NCI-H2227 treated with DMSO at 0.1 percent for 48 hours (cell line): ENCODE measurements around the gene PHACTR3.

Experiments
- DNase-seq: peaks from one replicate; lab custom pipeline; 2025; lab: John Stamatoyannopoulos, UW

The PHACTR3 gene

GRCh38 chr20:59698598-59698997 is 94.3 kb downstream of the PHACTR3 start:
- DNase-seq: no peak

DNA sequence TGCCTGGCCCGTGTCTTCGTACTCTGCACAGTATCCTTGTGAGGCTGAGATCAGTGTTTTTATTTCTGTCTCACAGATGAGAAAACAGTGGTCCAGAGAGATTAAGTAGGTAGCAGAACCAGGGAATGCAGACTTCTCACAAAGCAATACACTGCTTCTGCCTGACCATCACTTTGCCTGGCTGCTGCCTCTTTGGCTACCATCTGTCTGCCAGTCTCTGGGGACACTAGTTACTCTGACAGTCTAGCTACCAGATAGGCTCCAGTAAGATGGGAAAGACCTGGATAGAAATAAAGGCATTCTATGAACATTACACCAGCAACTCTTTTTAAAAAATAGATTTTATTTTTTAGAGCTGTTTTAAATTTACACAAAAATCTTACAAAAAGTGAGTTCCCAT is 96.9 kb downstream of the PHACTR3 start:
- DNase-seq: no peak

DNA sequence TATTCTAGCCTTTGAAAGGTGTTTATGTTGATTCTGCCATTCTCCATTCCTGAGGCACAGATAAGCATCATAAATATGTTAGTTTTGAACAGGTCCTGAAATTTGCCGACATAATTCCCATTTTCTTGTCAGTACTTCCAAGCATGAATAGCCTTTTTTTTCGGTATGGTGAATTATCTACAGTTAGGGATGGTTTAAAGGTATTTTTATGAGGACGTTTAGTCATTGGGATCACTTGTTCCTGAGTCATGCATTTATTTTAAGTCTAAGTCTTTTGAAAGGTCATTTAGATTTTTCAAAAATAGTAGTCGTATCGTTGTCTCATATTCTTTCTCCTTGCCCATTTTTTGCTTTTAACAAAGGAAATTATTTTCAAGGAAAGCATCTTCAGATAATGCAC is 98.7 kb downstream of the PHACTR3 start:
- no peak for DNase-seq

GRCh38 chr20:59705651-59706399 is 101.5 kb downstream of the PHACTR3 start:
- DNase-seq: no peak

DNA sequence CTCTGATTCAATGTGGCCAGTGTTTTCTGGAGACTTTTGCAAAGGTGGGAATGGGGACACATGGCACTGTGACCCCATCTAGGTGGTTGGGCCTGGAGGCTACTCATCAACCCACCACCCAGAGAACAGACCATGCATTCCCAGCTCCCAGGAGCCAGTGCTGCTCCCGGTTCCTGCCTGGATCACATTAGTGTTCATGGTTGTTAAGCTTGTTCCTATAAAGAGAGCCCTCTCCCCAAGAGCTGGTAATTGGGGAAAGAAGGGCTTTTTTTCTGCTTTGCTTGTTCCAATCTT is 102.0 kb downstream of the PHACTR3 start:
- no peak for DNase-seq

DNA sequence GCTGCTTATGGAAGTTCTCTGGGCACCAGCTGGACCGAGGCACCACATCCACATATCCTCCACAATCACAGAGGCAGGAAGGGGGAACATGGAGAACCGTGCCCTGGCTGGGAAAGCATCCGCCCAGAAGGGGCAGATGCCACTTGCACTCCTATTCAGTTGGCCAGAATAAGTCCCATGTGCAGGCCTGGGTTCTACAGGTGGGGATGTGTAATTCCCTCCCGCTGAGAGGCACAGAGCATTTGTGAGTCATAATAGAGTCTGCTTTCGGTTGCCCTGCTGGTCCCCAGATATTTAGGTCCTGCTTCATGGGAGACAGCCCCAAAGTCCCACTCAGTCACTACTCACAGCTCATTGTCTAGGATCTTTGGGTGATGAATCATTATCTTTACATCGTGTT is 104.0 kb downstream of the PHACTR3 start:
- no peak for DNase-seq

- DNase-seq: no peak
Observed at GRCh38 chr20:59709636-59710035, 105.3 kb downstream of the PHACTR3 start.

DNA sequence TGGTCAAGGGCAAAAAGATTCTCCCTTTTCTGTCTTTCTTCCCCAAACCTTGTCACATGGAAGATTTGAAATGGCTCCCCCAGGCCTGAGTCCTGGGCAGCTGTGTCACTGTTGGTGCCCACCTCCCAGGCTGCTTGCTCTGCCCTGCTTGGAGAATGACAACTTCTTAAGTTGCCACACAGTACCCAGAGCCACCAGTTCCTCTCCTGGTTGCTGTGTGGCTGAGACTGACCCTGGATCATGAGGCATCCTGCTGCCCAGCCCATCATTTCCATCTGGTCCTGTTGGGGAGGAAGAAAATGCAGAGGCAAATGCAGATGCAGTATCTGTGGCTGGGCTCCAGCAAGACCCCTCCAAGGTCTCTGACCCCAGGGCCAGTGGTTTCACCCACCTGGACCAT is 113.7 kb downstream of the PHACTR3 start:
- no peak for DNase-seq

DNA sequence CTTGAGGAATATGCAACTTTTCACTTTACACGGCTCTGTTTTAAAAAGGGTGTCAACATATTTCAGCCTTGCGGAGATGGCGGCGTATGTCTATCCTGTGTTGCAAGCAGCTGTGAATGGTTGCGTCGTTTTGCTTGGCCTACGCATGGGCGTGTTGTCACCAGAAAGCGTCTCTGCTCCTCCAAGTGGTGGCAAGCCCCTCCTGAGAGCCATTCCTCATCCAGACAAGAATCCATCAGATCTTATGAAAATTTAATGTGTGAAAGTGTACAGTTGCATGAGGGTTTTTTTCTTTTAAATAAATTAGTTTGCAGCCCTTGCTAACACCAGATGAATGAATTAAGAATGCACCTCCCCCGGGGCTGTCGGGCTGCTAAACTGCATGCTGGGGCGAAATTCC is 114.4 kb downstream of the PHACTR3 start:
- DNase-seq: no peak

DNA sequence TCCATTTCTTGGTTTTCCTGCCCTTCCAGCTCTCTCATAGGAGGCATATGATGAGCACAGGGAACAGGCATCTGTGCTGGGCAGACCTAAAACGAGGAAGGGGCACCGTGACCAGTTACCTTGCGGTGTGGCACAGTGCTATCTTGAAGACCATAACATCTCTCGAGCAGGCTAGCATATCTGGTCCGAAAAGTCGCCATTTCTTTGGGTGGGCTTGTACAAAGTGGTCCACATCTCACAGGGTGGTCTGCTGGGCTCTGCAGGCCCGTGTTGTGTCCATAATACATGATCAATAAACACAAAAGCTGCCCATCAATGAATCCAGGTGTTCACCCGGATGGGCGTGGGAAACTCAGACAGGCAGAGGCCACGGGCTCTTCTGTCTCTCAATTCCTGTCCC is 115.7 kb downstream of the PHACTR3 start:
- DNase-seq: no peak

DNA sequence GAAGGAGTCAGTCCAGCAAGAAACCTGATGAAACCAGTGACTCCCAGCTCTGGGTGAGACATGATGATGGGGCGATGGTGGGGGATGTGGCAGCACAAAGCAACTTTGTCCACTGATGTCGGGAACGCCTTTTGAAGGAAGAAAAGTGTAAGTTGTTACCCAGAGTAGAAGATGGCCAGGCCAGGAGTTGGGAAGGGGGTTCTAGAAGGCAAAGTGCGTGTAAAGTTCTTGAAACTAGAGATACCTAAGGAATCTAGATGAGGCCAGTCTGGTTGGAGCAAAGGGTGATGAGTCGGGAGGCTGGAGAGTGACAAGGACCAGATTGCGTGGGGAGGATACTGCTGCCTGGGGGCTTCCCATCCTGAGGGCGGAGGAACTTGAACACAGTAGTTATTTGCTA is 117.0 kb downstream of the PHACTR3 start:
- no peak for DNase-seq

GRCh38 chr20:59723108-59723500 is 118.8 kb downstream of the PHACTR3 start:
- DNase-seq: no peak

DNA sequence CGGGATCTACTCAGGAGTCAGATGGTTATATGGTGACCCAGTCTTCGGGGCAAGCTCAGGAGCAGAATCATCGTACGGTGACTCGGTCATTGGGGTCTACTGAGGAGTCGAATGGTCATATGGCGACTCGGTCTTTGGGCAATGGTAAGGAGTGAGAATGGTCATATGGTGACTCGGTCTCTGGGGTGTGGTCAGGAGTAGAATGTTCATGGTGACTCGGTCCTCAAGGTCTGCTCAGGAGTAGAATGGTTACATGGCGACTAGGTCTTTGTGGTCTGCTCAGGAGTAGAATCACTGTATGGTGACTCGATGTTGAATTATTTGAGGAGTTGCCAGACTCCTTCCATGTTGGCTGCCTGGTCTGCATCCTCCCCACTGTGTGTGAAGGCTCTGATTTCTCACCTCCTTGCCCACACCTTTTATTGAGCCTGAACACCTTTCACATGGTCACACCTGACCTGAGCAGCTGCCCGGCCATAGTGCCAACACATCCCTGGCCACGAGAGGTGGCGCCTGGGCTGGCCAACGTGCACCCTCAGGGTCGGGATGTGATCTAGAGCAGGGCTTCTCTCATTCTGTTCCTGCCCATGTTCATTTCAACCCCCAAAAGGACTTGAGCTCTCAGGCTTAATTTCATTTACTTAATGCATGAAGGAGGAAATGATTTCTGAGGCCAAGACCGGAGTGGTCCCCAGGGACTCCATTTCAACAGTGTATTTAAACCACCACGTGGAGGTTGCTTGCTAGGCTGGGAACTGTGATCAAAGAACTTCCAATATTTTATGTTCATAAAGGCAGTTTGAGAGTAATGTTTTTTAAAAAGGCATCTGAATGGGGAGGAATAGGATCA is 119.5 kb downstream of the PHACTR3 start:
- no peak for DNase-seq

DNA sequence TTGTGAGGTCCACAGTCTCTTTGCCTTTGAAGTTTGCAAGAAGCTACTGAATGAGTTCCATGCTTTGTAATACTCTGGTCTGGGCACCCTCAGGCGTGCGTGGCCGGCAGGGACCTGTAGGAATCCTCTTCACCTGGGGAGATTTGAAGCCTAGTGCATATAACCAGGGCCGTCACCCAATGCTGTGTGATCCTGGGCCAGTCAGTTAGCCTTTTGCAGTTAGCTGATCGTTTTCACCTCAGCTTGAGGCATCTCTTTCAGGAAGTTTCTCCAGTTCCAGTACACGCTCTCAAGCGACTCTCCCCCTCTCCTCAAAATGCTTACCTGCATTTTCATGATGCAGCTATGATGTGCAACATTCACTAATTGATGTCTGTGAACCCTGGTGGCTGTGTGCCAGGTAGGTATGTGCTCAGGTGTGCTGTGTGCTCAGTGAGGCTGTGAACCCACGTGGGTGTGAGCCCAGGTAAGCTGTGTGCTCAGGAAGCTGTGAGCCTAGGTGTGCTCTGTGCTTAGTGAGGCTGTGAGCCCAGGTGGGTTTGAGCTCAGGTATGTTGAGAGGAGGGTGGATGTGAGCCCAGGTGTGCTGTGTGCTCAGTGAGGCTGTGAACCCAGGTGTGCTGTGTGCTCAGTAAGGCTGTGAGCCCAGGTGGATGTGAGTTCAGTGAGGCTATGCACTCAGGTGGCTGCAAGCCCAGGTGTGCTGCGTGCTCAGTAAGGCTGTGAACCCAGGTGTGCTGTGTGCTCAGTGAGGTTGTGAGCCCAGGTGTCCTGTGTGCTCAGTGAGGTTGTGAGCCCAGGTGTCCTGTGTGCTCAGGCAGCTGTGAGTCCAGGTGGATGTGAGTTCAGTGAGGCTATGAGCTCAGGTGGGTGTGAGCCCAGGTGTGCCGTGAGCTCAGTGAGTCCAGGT is 120.4 kb downstream of the PHACTR3 start:
- no peak for DNase-seq

DNA sequence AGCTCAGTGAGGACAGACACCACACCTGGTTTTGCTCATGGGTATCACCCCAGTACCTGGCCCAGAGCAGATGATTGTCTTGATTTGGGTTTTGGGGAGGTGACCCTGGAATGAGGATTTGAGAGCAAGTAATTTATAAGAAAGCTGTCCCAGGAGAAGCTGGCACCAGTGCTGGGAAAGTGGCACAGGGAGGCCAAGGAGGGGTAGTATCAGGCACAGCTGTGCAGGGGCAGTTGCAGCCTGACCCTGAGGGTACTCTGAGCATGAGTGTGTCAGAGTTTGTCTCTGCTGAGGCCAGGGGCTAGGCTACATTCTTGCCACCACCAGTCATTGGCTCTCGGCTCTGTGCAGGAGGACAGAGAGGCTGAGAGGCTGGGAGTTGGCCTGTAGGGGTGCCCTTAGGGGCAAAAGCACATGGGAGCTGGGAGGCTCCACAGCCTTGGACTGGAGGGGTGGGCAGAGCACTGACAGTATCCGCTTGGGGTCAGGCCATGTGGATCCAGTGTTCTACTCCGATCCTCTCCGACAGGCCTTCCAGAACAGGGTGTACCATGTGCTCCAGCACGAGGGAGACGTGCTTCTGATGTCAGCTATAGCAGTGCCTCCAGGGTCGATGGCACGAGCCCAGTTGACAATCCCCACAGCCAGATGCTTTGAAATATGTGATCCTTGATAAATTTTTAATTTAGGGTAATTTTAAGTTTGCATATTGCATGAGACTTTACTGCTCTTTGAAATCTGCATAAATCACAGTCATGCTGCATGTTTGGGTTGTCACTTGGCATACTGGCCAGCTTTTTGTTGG is 121.3 kb downstream of the PHACTR3 start:
- no peak for DNase-seq

GRCh38 chr20:59726281-59726595 is 121.9 kb downstream of the PHACTR3 start:
- no peak for DNase-seq

DNA sequence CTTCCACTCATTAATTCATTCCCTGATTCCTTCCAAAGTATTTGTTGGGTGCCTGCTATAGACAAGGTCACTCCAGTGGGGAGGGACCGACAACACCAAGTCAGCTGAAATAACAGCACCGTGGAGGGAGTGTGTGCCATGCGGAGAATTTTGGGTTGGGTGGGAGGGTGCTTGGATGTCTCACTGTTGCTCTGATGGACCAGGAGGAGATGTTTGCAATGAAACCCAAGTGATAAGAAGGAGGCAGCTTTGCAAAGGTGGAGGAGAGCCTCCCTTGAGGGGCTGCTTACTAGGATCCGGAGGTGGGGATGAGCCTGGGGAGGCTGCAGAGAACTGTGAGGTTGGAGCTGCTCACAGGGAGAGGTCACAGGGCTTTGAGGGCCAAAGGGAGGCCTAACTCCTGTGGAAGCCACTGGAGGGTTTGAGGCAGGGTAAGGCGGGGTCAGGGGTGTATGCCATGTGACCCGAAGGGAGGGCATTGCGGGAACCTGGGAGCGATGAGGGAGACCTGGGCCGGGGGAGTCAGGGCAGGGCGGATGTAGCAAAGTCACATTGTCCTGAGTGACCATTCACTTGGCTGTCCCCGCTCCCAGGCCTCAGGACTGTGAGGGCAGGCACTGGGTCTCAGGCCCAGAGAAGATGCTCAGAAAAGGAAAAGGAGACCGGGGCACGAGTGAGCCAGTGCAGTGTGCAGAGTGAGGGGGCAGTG is 124.5 kb downstream of the PHACTR3 start:
- DNase-seq: no peak

DNA sequence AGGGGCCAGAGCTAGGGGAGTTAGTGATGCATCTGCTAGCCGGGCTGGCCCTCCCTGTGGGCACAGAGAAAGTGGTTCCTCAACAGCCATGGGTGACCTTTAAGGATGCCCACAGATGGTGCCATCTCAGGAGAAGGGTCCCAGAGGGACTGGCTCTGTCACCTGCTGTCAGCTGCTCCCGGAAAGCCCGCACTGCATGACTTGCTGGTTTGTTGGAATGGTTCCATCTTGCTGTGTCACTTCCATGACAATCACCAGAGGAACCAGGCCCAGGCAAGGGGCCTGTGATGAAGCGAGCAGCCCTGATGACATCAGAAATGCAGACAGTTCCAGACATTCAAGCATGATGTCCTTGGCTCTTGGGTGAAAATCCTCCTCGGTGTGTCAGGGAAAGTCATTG is 125.2 kb downstream of the PHACTR3 start:
- DNase-seq: no peak

- no peak for DNase-seq
Observed at GRCh38 chr20:59730722-59731121, 126.4 kb downstream of the PHACTR3 start.

- no peak for DNase-seq
Observed at GRCh38 chr20:59731376-59731775, 127.0 kb downstream of the PHACTR3 start.

DNA sequence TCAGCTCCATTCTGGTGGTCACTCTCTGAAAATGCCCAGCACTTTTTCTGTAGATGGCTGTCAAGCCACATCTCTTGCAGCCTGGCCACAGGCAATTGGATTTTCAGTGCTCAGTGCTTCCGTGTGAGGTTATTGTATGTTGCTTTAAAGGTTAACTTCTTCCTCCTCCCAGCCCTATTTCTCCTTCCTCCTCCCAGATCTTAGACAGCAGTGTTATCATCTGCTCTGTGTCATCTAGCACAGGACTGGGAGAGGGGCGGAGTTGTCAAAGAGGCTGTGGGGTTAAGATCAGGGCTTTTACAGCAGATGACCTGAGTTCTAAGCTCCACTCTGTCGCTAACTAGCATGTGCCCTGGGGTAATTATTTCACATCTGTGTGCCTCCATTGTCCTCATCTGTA is 129.0 kb downstream of the PHACTR3 start:
- DNase-seq: no peak
